Endothelial cell of umbilical vein (primary cell): ENCODE data around the gene KLRF1. TPM values are rescaled to one million over a fixed set of nuclear protein-coding genes. Genes with fewer than 3 reads are reported as not detected.

Experiments used
- BruUV-seq: library from RNA; stranded (reverse); fragments of 400-500 nt; replicated peaks from 2 replicates; lab custom pipeline; 2021; lab: Mats Ljungman, UMichigan
- CTCF ChIA-PET: fragments of 300-600, 350-600 bp; sonication (Branson Sonifier 250); formaldehyde crosslinking; loops from one replicate; lab custom pipeline; 2021; ENCODE audit warnings: antibody characterized with exemption, inconsistent platforms; lab: Charles Lee
- POLR2A ChIA-PET: fragments of 300-600, 350-600 bp; sonication (Branson Sonifier 250); formaldehyde crosslinking; loops from one replicate; lab custom pipeline; 2021; ENCODE audit warnings: antibody characterized with exemption, inconsistent platforms; lab: Charles Lee
- DNase-seq: peaks from one replicate; pipeline ENCODE4 v3.0.0-alpha.2; 2011; ENCODE audit warnings: low read depth, low spot score
- FAIRE-seq: peaks from 2 replicates; lab custom pipeline; 2011; peaks lifted over from hg19 to GRCh38; lab: Jason Lieb, UNC
- H2AFZ ChIP-seq: 2 replicates; pipeline ENCODE4 v1.6.0; 2012; ENCODE audit warnings: low read depth, low read length, control low read depth, inconsistent platforms
- H3K27ac ChIP-seq: 2 replicates; pipeline ENCODE4 v1.5.1; 2011; ENCODE audit warnings: low read depth, mild to moderate bottlenecking, control low read depth, low read length, moderate library complexity; ENCODE audit not compliant: insufficient read depth
- H3K27me3 ChIP-seq, 2 experiments: 2 replicates each; pipeline versions ENCODE4 v1.6.0 to v1.6.1; 2011; ENCODE audit warnings: low read length in 2 of 2, mixed read lengths in 1 of 2; ENCODE audit not compliant: control insufficient read depth in 2 of 2, insufficient read depth in 2 of 2
- H3K36me3 ChIP-seq, 2 experiments: 2 replicates in 1 of 2; 3 replicates in 1 of 2; pipeline ENCODE4 v1.5.1; 2011; ENCODE audit warnings: low read length in 2 of 2, mild to moderate bottlenecking in 1 of 2, moderate library complexity in 1 of 2; ENCODE audit not compliant: control insufficient read depth in 2 of 2, insufficient read depth in 2 of 2; ENCODE audit errors: extremely low read depth in 1 of 2
- H3K4me1 ChIP-seq: 3 replicates; pipeline ENCODE4 v1.5.1; 2011; ENCODE audit warnings: mild to moderate bottlenecking, low read length; ENCODE audit not compliant: control insufficient read depth, insufficient read depth; ENCODE audit errors: extremely low read depth
- H3K4me2 ChIP-seq: 2 replicates; pipeline ENCODE4 v1.6.1; 2011; ENCODE audit warnings: low read length, control low read depth, mixed read lengths; ENCODE audit not compliant: insufficient read depth
- H3K4me3 ChIP-seq, 3 experiments: fragments of 200-600 bp in 1 of 3; sonication (generic), shearing (Covaris generic) in 1 of 3; replicated peaks in 1 of 3; 2 replicates each; pipeline ENCODE4 v1.5.1; 2011 to 2016; ENCODE audit warnings: control low read depth in 3 of 3, low read length in 3 of 3, mild to moderate bottlenecking in 2 of 3, inconsistent platforms in 1 of 3, low read depth in 1 of 3, moderate library complexity in 1 of 3; ENCODE audit not compliant: insufficient read depth in 1 of 3
- H3K79me2 ChIP-seq: 2 replicates; pipeline ENCODE4 v1.6.0; 2012; ENCODE audit warnings: low read length, inconsistent platforms; ENCODE audit not compliant: control insufficient read depth, insufficient read depth
- H3K9ac ChIP-seq: replicated peaks from 2 replicates; pipeline ENCODE3; 2011; ENCODE audit warnings: low read length, control low read depth; ENCODE audit not compliant: insufficient read depth; ENCODE audit errors: extremely low read depth
- H3K9me1 ChIP-seq: replicated peaks from 3 replicates; pipeline ENCODE4 v1.6.0; 2011; ENCODE audit warnings: mild to moderate bottlenecking, low read length; ENCODE audit not compliant: control insufficient read depth, insufficient read depth; ENCODE audit errors: extremely low read depth
- H3K9me3 ChIP-seq: replicated peaks from 2 replicates; pipeline ENCODE4 v1.5.1; 2012; ENCODE audit warnings: low read length, inconsistent platforms; ENCODE audit not compliant: control insufficient read depth, insufficient read depth
- H4K20me1 ChIP-seq: replicated peaks from 2 replicates; pipeline ENCODE3; 2011; ENCODE audit warnings: mild to moderate bottlenecking, low read length; ENCODE audit not compliant: control insufficient read depth, insufficient read depth; ENCODE audit errors: extremely low read depth
- CTCF ChIP-seq, 2 donors: IDR thresholded peaks; 1 replicate in 1 of 2; 2 replicates in 1 of 2; pipeline ENCODE4 v1.5.1; 2011; ENCODE audit warnings: low read length in 2 of 2, mild to moderate bottlenecking in 2 of 2, moderate library complexity in 2 of 2, control low read depth in 1 of 2, inconsistent platforms in 1 of 2, low read depth in 1 of 2; ENCODE audit not compliant: insufficient read depth in 1 of 2; ENCODE audit errors: extremely low read depth in 1 of 2
- EZH2 ChIP-seq: IDR thresholded peaks from 2 replicates; pipeline ENCODE4 v1.6.1; 2012; ENCODE audit warnings: borderline replicate concordance, low read depth, mild to moderate bottlenecking, moderate library complexity, low read length, inconsistent platforms; ENCODE audit not compliant: severe bottlenecking
- FOS ChIP-seq: IDR thresholded peaks from 2 replicates; pipeline ENCODE4 v1.6.1; 2011; ENCODE audit warnings: mild to moderate bottlenecking, low read length, moderate library complexity, borderline replicate concordance; ENCODE audit not compliant: insufficient read depth
- GATA2 ChIP-seq: IDR thresholded peaks from 2 replicates; pipeline ENCODE4 v1.7.0; 2011; ENCODE audit warnings: low read depth, mild to moderate bottlenecking, moderate library complexity, mixed read lengths, low read length; ENCODE audit not compliant: insufficient read length, insufficient read depth
- JUN ChIP-seq: IDR thresholded peaks from 2 replicates; pipeline ENCODE4 v1.6.1; 2011; ENCODE audit warnings: borderline replicate concordance, low read depth; ENCODE audit not compliant: insufficient read length, insufficient read depth
- MAX ChIP-seq: IDR thresholded peaks from 2 replicates; pipeline ENCODE4 v1.6.1; 2011; ENCODE audit not compliant: insufficient read depth, insufficient read length
- MYC ChIP-seq: IDR thresholded peaks from one replicate; pipeline ENCODE4 v1.6.1; 2011; ENCODE audit warnings: mild to moderate bottlenecking, low read depth, low read length
- POLR2A ChIP-seq: IDR thresholded peaks from 2 replicates; pipeline ENCODE4 v1.6.1; 2012; ENCODE audit warnings: low read depth, mild to moderate bottlenecking, control low read depth, low read length
- POLR2AphosphoS5 ChIP-seq: IDR thresholded peaks from 2 replicates; pipeline ENCODE4 v1.6.1; 2012; ENCODE audit warnings: low read depth, mild to moderate bottlenecking, control low read depth, low read length, moderate library complexity; ENCODE audit not compliant: insufficient read depth
- dilution Hi-C: fragments of 300-500 bp; cut with MboI; formaldehyde crosslinking; loops from one replicate; pipeline ENCODE4 v1.15.0; 2019; ENCODE audit warnings: low sequenced_read_pairs; ENCODE audit not compliant: extremely low pct_ligation_motif_present
- intact Hi-C: fragments of 100-400 bp; cut with micrococcal nuclease; formaldehyde crosslinking; loops from one replicate; pipeline ENCODE4 v1.10.0; 2022
- polyA plus RNA-seq, 4 experiments: library from polyadenylated mRNA; depleted of rRNA in 3 of 4; stranded (reverse) in 3 of 4; unstranded in 1 of 4; fragments of >200 nt; gene quantifications; 2 replicates each; pipeline versions ENCODE4 v1.2.1 to v1.2.3, GENCODE V29; 2011 to 2012; ENCODE audit warnings: missing spikeins in 1 of 4
- total RNA-seq: library from RNA; stranded (reverse); gene quantifications from 2 replicates; pipeline ENCODE4 v1.2.3, GENCODE V29; 2021

KLRF1 gene
- total and polyA plus RNA-seq, 2 donors (not counting 3 experiments of a cell fraction or from before 2014, with no cell fraction given) = not detected

GRCh38 chr12:9805883-9806282, 21.4 kb upstream of the KLRF1 start:
- Histone ChIP-seq H3K4me2 (no peak overlapping the region), H3K4me1 (no peaks in the 10 kb centered on the region), H3K36me3 (no peaks in the 10 kb centered on the region), H4K20me1 (no peaks in the 10 kb centered on the region), H3K9ac (no peak overlapping the region), H3K4me3 (no peak overlapping the region), H2AFZ (no peak overlapping the region), H3K79me2 (no peaks in the 10 kb centered on the region), H3K9me1 (no peaks in the 10 kb centered on the region), H3K9me3 (no peaks in the 10 kb centered on the region), H3K27me3 (no peaks in the 10 kb centered on the region), H3K27ac (no peak overlapping the region)
- no peak for TF ChIP-seq POLR2A
- TF ChIP-seq EZH2 = no peak
- TF ChIP-seq JUN = no peak
- no peak for TF ChIP-seq MAX
- TF ChIP-seq GATA2 = no peak
- TF ChIP-seq POLR2AphosphoS5 = no peak
- ChIA-PET POLR2A (no interaction called here), CTCF (interaction anchor here (7.9 kb wide), 1 partner anchor 55 kb away, joined by 62 read pairs; no protein-coding TSS in a partner anchor)
- no peak for FAIRE-seq
- intact Hi-C loops = no loop called here
- no TSS peak for BruUV-seq
- DNase-seq = no peak
- dilution Hi-C loops = no loop called here

GRCh38 chr12:9806714-9807113, 20.6 kb upstream of the KLRF1 start:
- no peak overlapping the region for H3K9ac ChIP-seq
- POLR2A ChIA-PET = no interaction called here
- TF ChIP-seq FOS (no peak), CTCF (IDR thresholded peaks at IDR 0.05; ENCODE audit: extremely low read depth in 1 of 2, insufficient read depth in 1 of 2, low read depth in 1 of 2, low read length in 2 of 2) (no peak), MAX (no peak), EZH2 (no peak), GATA2 (no peak), POLR2A (no peak), POLR2AphosphoS5 (no peak), JUN (no peak), MYC (no peak)
- CTCF ChIA-PET = interaction anchor here (7.9 kb wide), 1 partner anchor 56 kb away, joined by 62 read pairs; no protein-coding TSS in a partner anchor
- no peaks in the 10 kb centered on the region for H3K36me3 ChIP-seq
- H3K27ac ChIP-seq = no peak overlapping the region
- dilution Hi-C loops = no loop called here
- no peak for DNase-seq
- no peaks in the 10 kb centered on the region for H3K79me2 ChIP-seq
- BruUV-seq = no TSS peak
- intact Hi-C loops = no loop called here
- H4K20me1 ChIP-seq = no peaks in the 10 kb centered on the region
- no peak for FAIRE-seq
- no peak overlapping the region for H3K4me2 ChIP-seq
- H3K9me1 ChIP-seq = no peaks in the 10 kb centered on the region
- H3K27me3 ChIP-seq = no peaks in the 10 kb centered on the region
- no peaks in the 10 kb centered on the region for H3K9me3 ChIP-seq
- no peak overlapping the region for H3K4me3 ChIP-seq
- H3K4me1 ChIP-seq = no peaks in the 10 kb centered on the region
- no peak overlapping the region for H2AFZ ChIP-seq
